GM23338 (cell line): ENCODE measurements around the gene ADAMTSL2. TPM values are rescaled to one million over a fixed set of nuclear protein-coding genes. Genes with fewer than 3 reads are reported as not detected.

ENCODE experiments used
- ATAC-seq: fragments of 200-7000 bp; cut with Tn5 transposase; 3 replicates; pipeline ENCODE4 v1.9.1; 2020
- DNase-seq: peaks from one replicate; pipeline ENCODE4 v3.0.0-alpha.2; 2015; ENCODE audit warnings: low spot score
- H2AFZ ChIP-seq: fragments of 200-600 bp; sonication (generic); 2 replicates; pipeline ENCODE4 v1.8.0; 2016; ENCODE audit warnings: antibody characterized with exemption, mild to moderate bottlenecking, moderate library complexity
- H3F3A ChIP-seq: fragments of 200-600 bp; sonication (generic); replicated peaks from 2 replicates; pipeline ENCODE4 v1.8.0; 2017; ENCODE audit warnings: antibody characterized with exemption, mixed run types, low read depth
- H3K27ac ChIP-seq: fragments of 200-600 bp; sonication (generic); 2 replicates; pipeline ENCODE4 v1.6.1; 2016; ENCODE audit warnings: low read depth
- H3K27me3 ChIP-seq: fragments of 200-600 bp; sonication (generic); 2 replicates; pipeline ENCODE4 v1.8.0; 2016; ENCODE audit warnings: mild to moderate bottlenecking, mixed run types, moderate library complexity; ENCODE audit not compliant: insufficient read depth
- H3K36me3 ChIP-seq: fragments of 200-600 bp; sonication (generic); 2 replicates; pipeline ENCODE4 v1.8.0; 2016; ENCODE audit warnings: mild to moderate bottlenecking; ENCODE audit not compliant: insufficient read depth
- H3K4me1 ChIP-seq: fragments of 200-600 bp; sonication (generic); 2 replicates; pipeline ENCODE4 v1.8.0; 2016; ENCODE audit warnings: mild to moderate bottlenecking, moderate library complexity; ENCODE audit not compliant: insufficient read depth
- H3K4me2 ChIP-seq: fragments of 200-600 bp; sonication (generic); 2 replicates; pipeline ENCODE4 v1.7.1; 2017; ENCODE audit warnings: mixed run types
- H3K4me3 ChIP-seq: fragments of 200-600 bp; sonication (generic); 2 replicates; pipeline ENCODE4 v1.6.1; 2016; ENCODE audit warnings: mixed run types
- H3K79me2 ChIP-seq: fragments of 200-600 bp; sonication (generic); replicated peaks from 2 replicates; pipeline ENCODE4 v1.8.0; 2017; ENCODE audit warnings: mild to moderate bottlenecking; ENCODE audit not compliant: insufficient read depth
- H3K9me2 ChIP-seq: fragments of 200-600 bp; sonication (generic); 2 replicates; pipeline ENCODE4 v1.8.0; 2017; ENCODE audit not compliant: insufficient read depth
- H4K20me1 ChIP-seq: fragments of 200-600 bp; sonication (generic); replicated peaks from 2 replicates; pipeline ENCODE4 v1.8.0; 2017; ENCODE audit warnings: mild to moderate bottlenecking; ENCODE audit not compliant: insufficient read depth
- H3K27ac Mint-ChIP-seq: 2 replicates; pipeline ENCODE4 v1.8.0; 2020; ENCODE audit warnings: inconsistent platforms, mild to moderate bottlenecking, moderate library complexity, mixed read lengths
- H3K27me3 Mint-ChIP-seq: 3 replicates; pipeline ENCODE4 v1.8.0; 2022; ENCODE audit warnings: low read depth, mild to moderate bottlenecking, moderate library complexity, mixed read lengths, inconsistent platforms; ENCODE audit not compliant: insufficient read depth, poor library complexity
- H3K36me3 Mint-ChIP-seq: 3 replicates; pipeline ENCODE4 v1.8.0; 2021; ENCODE audit warnings: low read depth, mild to moderate bottlenecking, inconsistent platforms, moderate library complexity, mixed read lengths
- H3K4me1 Mint-ChIP-seq: 3 replicates; pipeline ENCODE4 v1.8.0; 2020; ENCODE audit warnings: mild to moderate bottlenecking, inconsistent platforms, mixed read lengths
- H3K4me3 Mint-ChIP-seq: 3 replicates; pipeline ENCODE4 v1.8.0; 2021; ENCODE audit warnings: moderate library complexity, mild to moderate bottlenecking, inconsistent platforms, mixed read lengths
- H3K9me3 Mint-ChIP-seq: 3 replicates; pipeline ENCODE4 v1.8.0; 2020; ENCODE audit warnings: moderate library complexity, mild to moderate bottlenecking, inconsistent platforms, mixed read lengths
- CREB1 ChIP-seq: fragments of 250-450 bp; sonication (Bioruptor Pico); IDR thresholded peaks from 2 replicates; pipeline ENCODE4 v1.5.0; 2020; ENCODE audit warnings: low read depth, mild to moderate bottlenecking, moderate library complexity
- ETS1 ChIP-seq: IDR thresholded peaks from 2 replicates; pipeline ENCODE4 v1.6.1; 2016; ENCODE audit warnings: antibody characterized with exemption
- EZH2 ChIP-seq: fragments of 200-600 bp; sonication (generic); IDR thresholded peaks from one replicate; pipeline ENCODE4 v1.8.0; 2017; ENCODE audit warnings: antibody characterized with exemption, mild to moderate bottlenecking, low read depth; ENCODE audit not compliant: unreplicated experiment
- EZH2phosphoT487 ChIP-seq: fragments of 200-600 bp; sonication (generic); IDR thresholded peaks from one replicate; pipeline ENCODE4 v1.8.1; 2018; ENCODE audit warnings: antibody characterized with exemption; ENCODE audit not compliant: unreplicated experiment
- JUNB ChIP-seq: IDR thresholded peaks from one replicate; pipeline ENCODE4 v1.6.1; 2016; ENCODE audit warnings: antibody characterized with exemption; ENCODE audit not compliant: unreplicated experiment
- NANOG ChIP-seq: IDR thresholded peaks from 2 replicates; pipeline ENCODE4 v1.6.1; 2016; ENCODE audit warnings: antibody characterized with exemption, borderline replicate concordance
- POLR2AphosphoS5 ChIP-seq: IDR thresholded peaks from 2 replicates; pipeline ENCODE4 v1.6.1; 2016; ENCODE audit warnings: antibody characterized with exemption, low read depth
- REST ChIP-seq: IDR thresholded peaks from one replicate; pipeline ENCODE4 v1.6.1; 2018; ENCODE audit warnings: antibody characterized with exemption; ENCODE audit not compliant: unreplicated experiment
- ZNF331 ChIP-seq: fragments of 250-450 bp; sonication (Bioruptor Pico); IDR thresholded peaks from 2 replicates; pipeline ENCODE4 v1.5.0; 2020; ENCODE audit warnings: low read depth, mild to moderate bottlenecking, moderate library complexity
- polyA plus RNA-seq: library from polyadenylated mRNA; unstranded; fragments of >200 nt; fragmentation: Nextera tagmentation; extraction: Ambion mirVana; gene quantifications from 2 replicates; pipeline ENCODE4 v1.2.1, GENCODE V29; 2016
- total RNA-seq: library from RNA; depleted of rRNA; stranded (reverse); fragments of >200 nt; shearing (Covaris generic); gene quantifications from 2 replicates; pipeline ENCODE4 v1.2.3, GENCODE V29; 2014

Gene ADAMTSL2
- total and polyA plus RNA-seq, 2 experiments from 2014 or later = 0.15 to 0.66 TPM

GRCh38 chr9:133495327-133496293, 38.9 kb upstream of the ADAMTSL2 start:
- TF ChIP-seq ZNF331 (CRISPR knock-in tag) (no peak), NANOG (no peak), REST (no peak), EZH2 (no peak), CREB1 (CRISPR knock-in tag) (no peak), EZH2phosphoT487 (no peak), ETS1 (no peak), JUNB (no peak), POLR2AphosphoS5 (no peak)
- DNase-seq (no peak), ATAC-seq (no peak)
- peaks cover 4% of the 10 kb centered on the region for H3K9me3 Mint-ChIP-seq
- no peaks in the 10 kb centered on the region for H3K4me1 ChIP-seq
- H3K36me3 Mint-ChIP-seq = no peaks in the 10 kb centered on the region; the same call in 2 of the 3 replicates
- no peak overlapping the region for H3K27ac ChIP-seq
- no peak overlapping the region for H3K27ac Mint-ChIP-seq
- H3K36me3 ChIP-seq = no peaks in the 10 kb centered on the region
- no peaks in the 10 kb centered on the region for H4K20me1 ChIP-seq
- no peaks in the 10 kb centered on the region for H3K79me2 ChIP-seq
- H3F3A ChIP-seq = no peaks in the 10 kb centered on the region; the same call in 1 of the 2 replicates
- H3K4me2 ChIP-seq = no peak overlapping the region
- H3K4me3 Mint-ChIP-seq = no peak overlapping the region
- H3K27me3 Mint-ChIP-seq = peaks cover 9% of the 10 kb centered on the region
- no peak overlapping the region for H3K4me3 ChIP-seq
- H2AFZ ChIP-seq = no peak overlapping the region
- no peaks in the 10 kb centered on the region for H3K4me1 Mint-ChIP-seq
- H3K9me2 ChIP-seq = no peaks in the 10 kb centered on the region
- no peaks in the 10 kb centered on the region for H3K27me3 ChIP-seq
